Left lung (tissue), 10 donors: ENCODE data around the gene PTPN22. TPM values are rescaled to one million over a fixed set of nuclear protein-coding genes. Genes with fewer than 3 reads are reported as not detected.

ENCODE experiments used
- ATAC-seq: fragments of 200-7000 bp; cut with Tn5 transposase; one replicate; pipeline ENCODE4 v1.9.1; 2020; ENCODE audit warnings: moderate library complexity
- DNase-seq, 4 donors: peaks; one replicate each; pipeline ENCODE4 v3.0.0-alpha.2; 2013 to 2020
- H3K27ac ChIP-seq, 2 donors: fragments of 200-600 bp; sonication (generic) in 1 of 2; one replicate each; pipeline versions ENCODE4 v1.5.0 to v1.8.0; 2020 to 2021
- H3K27me3 ChIP-seq, 2 donors: fragments of 200-600 bp; sonication (generic) in 1 of 2; one replicate each; pipeline versions ENCODE4 v1.5.0 to v1.8.0; 2020 to 2021
- H3K36me3 ChIP-seq, 2 donors: fragments of 200-600 bp; sonication (generic) in 1 of 2; one replicate each; pipeline versions ENCODE4 v1.5.0 to v1.8.0; 2020 to 2021
- H3K4me1 ChIP-seq, 2 donors: fragments of 200-600 bp; one replicate each; pipeline ENCODE4 v1.8.0; 2021
- H3K4me3 ChIP-seq, 2 donors: fragments of 200-600 bp; sonication (generic) in 1 of 2; one replicate each; pipeline versions ENCODE4 v1.5.0 to v1.8.0; 2020 to 2021; ENCODE audit warnings: mild to moderate bottlenecking in 1 of 2
- H3K9me3 ChIP-seq, 2 donors: fragments of 200-600 bp; sonication (generic) in 1 of 2; one replicate each; pipeline versions ENCODE4 v1.5.0 to v1.8.0; 2020 to 2021
- intact Hi-C, 2 donors: fragments of 100-400 bp; cut with DNase I; formaldehyde crosslinking; loops; one replicate each; pipeline versions ENCODE4 v1.11.2 to v1.14.2; 2022
- polyA plus RNA-seq, 6 donors: library from polyadenylated mRNA; unstranded; fragments of 120-200 nt; gene quantifications; one replicate each; pipeline ENCODE4 v1.2.1, GENCODE V29; 2013; ENCODE audit not compliant: insufficient read length in 6 of 6
- total RNA-seq, 2 donors: library from RNA; stranded (reverse); fragmentation: NEBNext Ultra II Directional; extraction: Animal tissue kit (Norgen Biotek cat#: 25700); gene quantifications; one replicate each; pipeline ENCODE4 v1.2.1, GENCODE V29; 2021
- TF ChIP-seq, protein P1 (sequence below), 2 donors: fragments of 200-600 bp; sonication (generic) in 1 of 2; IDR thresholded peaks; one replicate each; pipeline versions ENCODE4 v1.5.0 to v1.8.0; 2021; ENCODE audit warnings: antibody characterized with exemption in 2 of 2
- donor health status: DM: no; HTN: yes; CAD: no.
- donor health status: DM: no; HTN: no; CAD: no.

Gene PTPN22
- total and polyA plus RNA-seq, 8 donors = 0.62 to 10.0 (median 0.93) TPM

DNA sequence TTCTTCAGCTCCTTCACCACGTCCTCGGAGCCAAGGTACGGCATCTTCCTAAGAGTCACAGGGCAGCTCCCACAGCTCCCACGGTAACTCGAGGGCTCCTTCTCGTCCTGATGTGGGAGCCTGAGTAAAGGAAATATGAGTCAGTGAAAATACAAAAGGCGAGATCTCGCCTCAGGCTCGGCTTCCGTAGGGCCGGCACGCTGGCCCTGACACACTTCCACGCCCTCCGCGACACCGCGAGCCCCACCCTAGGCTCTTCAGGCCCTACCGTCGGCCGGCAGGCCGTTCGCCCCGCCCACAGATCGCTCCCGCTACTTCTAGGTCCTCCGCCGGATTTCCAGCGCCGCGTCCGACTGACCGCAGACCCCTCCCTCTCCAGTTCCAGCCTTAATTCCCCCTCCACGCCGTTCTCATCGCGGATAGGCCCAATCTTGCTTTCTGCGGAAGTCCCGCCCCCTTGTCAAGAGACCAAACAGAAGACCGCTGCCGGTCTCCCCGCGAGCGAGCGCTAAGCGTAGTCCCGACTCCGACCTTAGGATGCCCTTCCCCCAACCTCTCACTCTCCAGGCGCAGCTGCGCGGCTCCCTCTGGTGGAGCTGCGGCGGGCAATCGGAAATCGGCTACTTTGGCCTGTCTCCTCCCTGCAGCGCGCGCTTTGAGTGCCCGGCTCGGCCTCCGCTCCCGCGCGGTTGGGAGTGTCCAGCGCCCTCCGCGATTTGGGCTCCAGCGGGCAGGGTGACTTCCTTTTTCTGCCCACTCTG is 33.3 kb upstream of the PTPN22 start, which contains the start of the genes AP4B1 and DCLRE1B:
TSS of gene AP4B1 (minus strand) at position 126 of the 761 bp plus-strand sequence. CDS start at position 44, 82 bp downstream.
TSS of gene DCLRE1B (plus strand) at position 653 of the 761 bp plus-strand sequence. CDS start 261 bp downstream, outside the sequence.
- Histone ChIP-seq H3K27ac (peak within 1 kb of the TSS; percentile 94 to 96), H3K27me3 (no peaks in the 10 kb centered on the region), H3K9me3 (no peaks in the 10 kb centered on the region), H3K4me3 (peak within 1 kb of the TSS; percentile 77 to 79), H3K4me1 (peaks cover 12 to 56% of the 10 kb centered on the region in 2 donors), H3K36me3 (peaks cover 0 to 31% of the 10 kb centered on the region in 2 donors)
- TF ChIP-seq, protein P1, sequence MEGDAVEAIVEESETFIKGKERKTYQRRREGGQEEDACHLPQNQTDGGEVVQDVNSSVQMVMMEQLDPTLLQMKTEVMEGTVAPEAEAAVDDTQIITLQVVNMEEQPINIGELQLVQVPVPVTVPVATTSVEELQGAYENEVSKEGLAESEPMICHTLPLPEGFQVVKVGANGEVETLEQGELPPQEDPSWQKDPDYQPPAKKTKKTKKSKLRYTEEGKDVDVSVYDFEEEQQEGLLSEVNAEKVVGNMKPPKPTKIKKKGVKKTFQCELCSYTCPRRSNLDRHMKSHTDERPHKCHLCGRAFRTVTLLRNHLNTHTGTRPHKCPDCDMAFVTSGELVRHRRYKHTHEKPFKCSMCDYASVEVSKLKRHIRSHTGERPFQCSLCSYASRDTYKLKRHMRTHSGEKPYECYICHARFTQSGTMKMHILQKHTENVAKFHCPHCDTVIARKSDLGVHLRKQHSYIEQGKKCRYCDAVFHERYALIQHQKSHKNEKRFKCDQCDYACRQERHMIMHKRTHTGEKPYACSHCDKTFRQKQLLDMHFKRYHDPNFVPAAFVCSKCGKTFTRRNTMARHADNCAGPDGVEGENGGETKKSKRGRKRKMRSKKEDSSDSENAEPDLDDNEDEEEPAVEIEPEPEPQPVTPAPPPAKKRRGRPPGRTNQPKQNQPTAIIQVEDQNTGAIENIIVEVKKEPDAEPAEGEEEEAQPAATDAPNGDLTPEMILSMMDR (IDR thresholded peaks at IDR 0.05) = peak; percentile 44 to 64
- intact Hi-C loops = loop anchor here in 1 of 2 donors (5.0 kb wide), 1 partner anchor 58 kb away; no protein-coding TSS in a partner anchor
- DNase-seq = peak; percentile 100
- peak; percentile 97 for ATAC-seq

DNA sequence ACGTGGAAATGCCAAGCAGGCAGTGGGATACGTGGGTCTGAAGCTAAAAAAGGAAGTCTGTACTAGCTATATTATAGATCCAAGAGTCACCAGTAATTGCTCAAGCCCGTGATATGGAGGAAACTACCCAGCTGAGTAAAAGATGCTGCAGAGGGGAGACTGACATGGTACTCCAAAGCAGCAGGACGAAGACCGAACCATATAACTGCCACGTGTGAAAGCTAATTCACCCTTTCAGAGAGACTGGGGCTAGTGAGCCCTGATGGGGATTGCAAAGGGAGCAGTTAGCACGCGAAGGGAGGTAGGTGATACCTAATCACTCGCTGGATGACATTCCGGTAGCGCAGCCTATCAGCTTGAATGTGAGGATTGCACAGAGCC is 32.8 kb upstream of the PTPN22 start:
- H3K4me3 ChIP-seq = peak overlapping the region; percentile 77 to 79
- H3K27me3 ChIP-seq = no peaks in the 10 kb centered on the region
- peaks cover 0 to 35% of the 10 kb centered on the region in 2 donors for H3K36me3 ChIP-seq
- TF ChIP-seq, protein P1 (IDR thresholded peaks at IDR 0.05) = no peak
- DNase-seq (no peak), ATAC-seq (peak; percentile 16)
- intact Hi-C loops = loop anchor here in 1 of 2 donors (5.0 kb wide), 1 partner anchor 57 kb away; no protein-coding TSS in a partner anchor
- peaks cover 12 to 52% of the 10 kb centered on the region in 2 donors for H3K4me1 ChIP-seq
- H3K27ac ChIP-seq = peak overlapping the region; percentile 94 to 96
- H3K9me3 ChIP-seq = no peaks in the 10 kb centered on the region

DNA sequence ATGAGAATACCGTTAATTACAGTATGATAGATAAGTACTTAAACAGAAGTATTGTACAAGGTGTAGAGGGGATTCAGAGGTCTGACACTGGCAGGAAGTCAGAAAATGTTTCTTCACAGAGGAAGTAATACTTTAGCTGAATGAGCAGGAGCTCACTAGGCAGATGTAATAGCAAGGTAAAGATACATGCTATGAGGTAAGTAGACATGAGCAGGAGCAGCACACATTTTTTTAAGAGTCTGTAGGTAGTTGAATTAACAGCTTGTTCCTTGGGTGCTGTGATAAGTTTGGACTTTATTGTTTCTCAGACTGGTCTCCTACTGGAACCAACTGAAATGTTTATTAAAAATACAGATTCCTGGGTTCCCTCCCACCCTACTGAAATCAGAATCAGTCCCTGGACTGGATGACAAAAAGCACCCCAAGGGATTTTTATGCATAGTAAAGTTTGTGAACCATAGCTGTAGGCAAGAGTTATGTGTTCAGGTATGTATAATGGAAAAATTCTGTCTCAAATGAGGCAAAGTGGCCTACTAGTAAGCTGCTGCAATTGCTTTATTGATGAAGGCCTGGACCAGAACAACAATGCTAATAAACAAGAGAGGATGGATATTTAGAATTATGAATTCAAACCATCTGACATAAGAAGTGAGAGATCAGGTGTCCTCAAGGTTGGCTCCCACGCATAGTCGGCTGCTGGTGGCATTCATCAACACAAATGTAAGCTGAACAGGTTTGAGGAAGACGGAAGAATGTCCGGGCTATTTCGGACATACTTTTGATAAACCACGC is 32.2 kb upstream of the PTPN22 start:
- ATAC-seq (no peak), DNase-seq (no peak)
- Histone ChIP-seq H3K27me3 (no peaks in the 10 kb centered on the region), H3K36me3 (peaks cover 0 to 37% of the 10 kb centered on the region in 2 donors), H3K9me3 (no peaks in the 10 kb centered on the region), H3K4me1 (peaks cover 12 to 51% of the 10 kb centered on the region in 2 donors), H3K4me3 (peak overlapping the region; percentile 77 to 79), H3K27ac (peak overlapping the region; percentile 94 to 96)
- intact Hi-C loops = loop anchor here in 1 of 2 donors (5.0 kb wide), 1 partner anchor 56 kb away; no protein-coding TSS in a partner anchor
- TF ChIP-seq, protein P1 (IDR thresholded peaks at IDR 0.05) = no peak

DNA sequence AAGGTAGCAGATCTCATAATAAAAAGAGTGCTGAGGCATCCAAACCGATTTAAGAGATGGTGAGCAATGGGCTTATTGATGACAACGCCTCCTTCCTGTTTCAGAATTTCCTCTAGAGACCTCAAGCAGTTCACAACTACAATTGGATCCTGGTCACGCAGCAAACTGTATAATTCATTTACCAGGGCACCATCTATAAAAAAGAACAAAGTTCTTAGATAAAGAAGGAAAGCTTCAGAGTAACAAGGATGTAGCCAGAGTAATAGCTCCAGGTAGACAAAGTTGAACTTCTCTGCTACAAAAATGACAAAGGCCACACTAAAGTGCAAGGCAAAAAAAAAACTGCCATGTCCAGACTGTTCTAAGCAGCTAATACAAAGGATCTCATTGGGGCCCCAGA is 29.7 kb upstream of the PTPN22 start:
- no peaks in the 10 kb centered on the region for H3K27me3 ChIP-seq
- no peak overlapping the region for H3K4me3 ChIP-seq
- TF ChIP-seq, protein P1 (IDR thresholded peaks at IDR 0.05) = no peak
- H3K36me3 ChIP-seq = peaks cover 0 to 45% of the 10 kb centered on the region in 2 donors
- no peaks in the 10 kb centered on the region for H3K9me3 ChIP-seq
- ATAC-seq (no peak), DNase-seq (no peak)
- intact Hi-C loops = loop anchor here in 1 of 2 donors (5.0 kb wide), 1 partner anchor 54 kb away; no protein-coding TSS in a partner anchor
- peak overlapping the region in 1 of 2 donors; percentile 63 for H3K27ac ChIP-seq
- peaks cover 12 to 51% of the 10 kb centered on the region in 2 donors for H3K4me1 ChIP-seq
